Hematopoietic multipotent progenitor cell treated with erythropoietin and hydrocortisone succinate and interleukin-3 and kit ligand, for 4 days (in vitro differentiated cells): ENCODE data around the gene LYPD6B.
"Not testable (repeated sequence)": the region's sequence is repeated elsewhere in the genome, so short reads cannot be mapped to it uniquely, and the experiment has no call there.

Experiments used
- DNase-seq: peaks from one replicate; pipeline ENCODE4 v3.0.0-alpha.2; 2015

Gene LYPD6B

DNA sequence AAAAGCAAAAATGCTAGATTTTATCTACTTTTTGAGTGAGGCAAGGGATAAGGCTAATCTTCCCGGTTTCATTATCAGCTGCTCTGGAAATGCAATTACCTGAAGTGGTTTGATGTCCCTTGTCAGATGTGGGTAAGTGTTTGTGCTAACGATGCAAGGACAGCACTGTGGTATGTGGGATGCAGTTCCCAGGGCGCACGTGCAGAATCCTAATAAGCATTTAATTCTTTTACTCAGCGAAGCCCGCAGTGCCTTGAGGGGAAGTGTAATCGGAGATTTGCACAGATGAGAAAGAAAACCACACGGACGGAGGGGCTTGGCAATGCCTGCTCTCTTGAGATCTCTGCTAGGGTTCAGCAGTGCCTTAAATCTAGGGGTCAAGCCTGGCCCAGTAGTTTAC, 183.4 kb downstream of the LYPD6B start:
- no peak for DNase-seq

DNA sequence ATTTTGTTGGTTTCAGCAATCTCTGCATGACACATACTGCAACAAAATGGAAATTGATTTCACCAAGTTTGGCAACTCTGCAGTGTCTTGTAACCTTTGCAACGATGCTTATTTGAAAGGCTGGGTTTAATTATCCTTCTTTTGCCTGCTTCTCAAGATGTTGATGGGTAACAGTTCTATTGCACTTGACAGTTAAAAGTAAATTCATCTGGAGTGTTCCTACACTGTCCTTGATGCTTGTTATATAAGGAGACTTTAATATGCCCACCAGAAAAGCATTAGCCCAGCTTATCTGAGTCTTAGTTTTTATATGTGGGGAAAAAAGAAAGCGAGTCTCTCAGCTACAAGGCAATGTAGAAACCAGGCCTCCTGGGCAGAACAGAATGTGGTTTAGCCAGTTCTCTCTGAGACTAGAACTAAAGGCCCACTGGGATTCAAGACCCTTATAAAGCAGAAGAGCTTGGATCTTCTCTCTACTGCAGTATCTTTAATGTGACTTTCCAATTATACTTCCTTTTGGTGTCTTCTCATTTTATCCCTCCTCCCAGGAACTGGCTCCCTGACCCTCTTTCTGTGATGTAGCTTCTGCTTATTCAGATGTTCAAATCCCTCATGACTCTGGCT, 185.1 kb downstream of the LYPD6B start:
- DNase-seq: no peak

DNA sequence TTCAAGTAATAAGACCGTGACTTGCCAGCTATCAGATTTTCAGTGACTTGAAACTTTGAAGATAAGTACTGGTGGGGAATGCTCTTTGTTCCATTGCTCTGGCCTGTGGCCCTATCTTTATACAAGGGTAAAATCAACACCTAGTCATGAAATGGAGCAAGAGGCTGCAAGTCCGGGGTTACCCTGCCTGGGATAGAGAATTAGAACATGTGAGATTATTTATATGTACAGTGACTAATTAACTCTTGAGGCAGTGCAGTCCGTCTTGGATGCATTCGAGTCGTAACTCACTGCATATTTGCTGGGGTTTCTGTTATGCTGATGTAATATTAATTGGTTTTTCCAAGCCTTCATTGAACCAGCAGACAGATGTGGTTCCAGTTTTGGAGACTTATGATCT, 186.0 kb downstream of the LYPD6B start:
- DNase-seq: no peak

DNA sequence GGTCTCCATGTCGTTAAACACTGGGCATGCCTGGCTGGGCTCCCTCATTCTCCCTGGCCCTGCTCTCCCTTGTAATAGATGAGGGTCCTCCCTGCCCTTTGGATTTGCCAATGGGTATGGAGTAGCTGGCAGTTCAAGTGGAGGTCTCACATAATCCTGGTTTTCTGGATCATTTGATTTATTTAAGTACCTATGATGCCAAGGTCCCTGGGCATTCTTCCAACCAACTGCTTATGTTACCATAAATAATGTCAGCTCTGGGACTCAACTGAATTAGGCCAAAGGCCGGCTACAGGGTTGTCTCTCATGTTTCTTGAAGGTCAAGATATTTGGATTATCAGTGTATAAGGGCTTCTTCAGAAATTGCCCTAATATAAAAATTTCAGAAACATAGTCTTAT, 186.9 kb downstream of the LYPD6B start:
- no peak for DNase-seq

DNA sequence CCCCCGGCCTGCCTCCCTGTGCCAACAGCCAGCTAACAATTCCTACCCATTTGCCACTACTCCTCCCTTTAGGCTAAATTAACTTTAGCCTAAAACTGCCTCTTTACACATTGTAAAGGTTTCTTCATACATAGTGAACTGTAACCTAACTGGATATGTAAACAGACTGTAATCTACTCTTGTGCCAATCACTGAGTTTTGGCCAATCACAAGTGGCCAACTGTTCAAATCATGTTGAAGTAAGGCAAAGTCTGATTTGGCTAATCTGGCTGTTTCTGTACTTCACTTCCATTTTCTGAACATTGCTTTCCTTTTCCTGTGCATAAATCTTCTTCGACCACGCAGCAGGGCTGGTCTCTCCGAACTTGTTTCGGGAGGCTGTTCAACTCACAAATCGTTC, 188.3 kb downstream of the LYPD6B start:
- DNase-seq: no peak

- DNase-seq: no peak
These were observed 197.4 kb downstream of the LYPD6B start for GRCh38 chr2:149235816-149236375.

DNA sequence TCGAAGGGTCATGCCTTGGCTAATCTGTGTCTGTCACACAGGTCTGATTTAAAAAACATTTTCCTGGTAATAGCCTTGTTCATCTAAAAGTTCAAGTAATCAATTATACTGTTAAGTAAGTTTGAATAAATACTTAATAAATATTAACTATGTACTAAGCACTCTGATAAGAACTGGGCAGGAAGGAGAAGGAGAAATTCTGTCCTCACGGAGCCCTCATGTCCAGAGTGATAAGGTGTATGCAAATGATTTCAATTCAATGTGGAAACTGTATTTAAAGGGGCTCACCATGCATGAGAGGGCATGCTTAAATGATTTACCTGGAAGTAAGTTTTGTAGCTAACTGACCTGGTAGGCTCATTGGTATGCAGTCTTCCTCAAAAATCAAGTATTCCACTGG, 197.9 kb downstream of the LYPD6B start:
- DNase-seq: no peak

DNA sequence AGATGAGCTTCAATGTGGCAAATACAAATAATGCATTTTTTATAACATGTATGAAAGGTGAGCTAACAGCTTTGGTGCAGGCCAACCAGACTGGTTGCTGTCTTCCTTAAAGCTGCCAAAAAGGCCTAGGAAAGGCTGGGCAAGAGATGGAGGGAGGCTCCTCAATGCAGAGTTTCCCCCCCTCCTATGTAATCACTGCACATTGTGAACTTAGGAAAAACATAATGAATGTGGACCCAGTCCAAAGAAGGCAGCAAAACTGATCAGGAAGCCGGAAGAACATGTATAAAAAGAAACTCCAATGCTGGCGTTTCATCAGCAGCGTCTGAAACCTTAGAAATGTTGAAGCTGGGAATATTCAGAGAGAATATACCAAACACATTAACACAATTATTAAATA, 207.7 kb downstream of the LYPD6B start:
- no peak for DNase-seq

DNA sequence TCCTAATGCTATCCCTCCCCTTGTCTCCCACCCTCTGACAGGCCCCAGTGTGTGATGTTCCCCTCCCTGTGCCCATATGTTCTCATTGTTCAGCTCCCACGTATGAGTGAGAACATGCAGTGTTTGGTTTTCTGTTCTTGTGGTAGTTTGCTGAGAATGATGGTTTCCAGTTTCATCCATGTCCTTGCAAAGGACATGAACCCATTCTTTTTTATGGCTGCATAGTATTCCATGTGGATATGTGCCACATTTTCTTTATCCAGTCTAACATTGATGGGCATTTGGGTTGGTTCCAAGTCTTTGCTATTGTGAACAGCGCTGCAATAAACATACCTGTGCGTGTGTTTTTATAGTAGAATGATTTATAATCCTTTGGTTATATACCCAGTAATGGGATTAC, 212.9 kb downstream of the LYPD6B start:
- not testable (repeated sequence) for DNase-seq

DNA sequence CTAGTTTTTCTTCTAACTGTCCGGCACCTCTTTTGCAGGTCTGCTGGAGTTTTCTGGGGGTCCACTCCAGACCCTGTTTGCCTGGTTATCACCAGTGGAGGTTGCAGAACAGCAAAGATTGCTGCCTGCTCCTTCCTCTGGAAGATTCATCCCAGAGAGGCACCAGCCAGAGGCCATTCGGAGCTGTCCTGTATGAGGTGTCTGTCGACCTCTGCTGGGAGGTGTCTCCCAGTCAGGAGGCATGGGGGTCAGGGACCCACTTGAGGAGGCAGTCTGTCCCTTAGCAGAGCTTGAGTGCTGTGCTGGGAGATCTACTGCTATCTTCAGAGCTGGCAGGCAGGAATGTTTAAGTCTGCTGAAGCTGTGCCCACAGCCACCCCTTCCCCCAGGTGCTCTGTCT, 218.4 kb downstream of the LYPD6B start:
- not testable (repeated sequence) for DNase-seq

GRCh38 chr2:149258531-149258930, 220.0 kb downstream of the LYPD6B start:
- no peak for DNase-seq

DNA sequence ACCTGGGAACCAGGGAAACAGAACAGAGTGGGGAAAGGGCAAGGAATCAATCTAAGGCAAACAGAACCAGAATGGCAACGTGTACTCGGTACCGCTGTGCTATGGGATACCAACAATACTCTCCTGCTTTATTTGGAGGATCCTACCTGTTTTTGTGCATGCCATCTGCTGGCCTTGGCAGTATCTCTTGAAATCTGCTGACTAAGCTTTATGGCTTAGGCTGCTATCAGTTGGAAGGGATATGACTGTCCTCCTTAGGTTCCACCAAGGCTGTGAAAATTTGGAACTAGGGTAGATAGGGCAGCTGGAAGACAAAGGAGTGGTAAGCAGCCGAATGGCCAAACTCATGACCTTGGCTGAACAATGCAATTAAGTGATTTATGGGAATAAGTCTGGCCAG, 220.6 kb downstream of the LYPD6B start:
- DNase-seq: no peak

DNA sequence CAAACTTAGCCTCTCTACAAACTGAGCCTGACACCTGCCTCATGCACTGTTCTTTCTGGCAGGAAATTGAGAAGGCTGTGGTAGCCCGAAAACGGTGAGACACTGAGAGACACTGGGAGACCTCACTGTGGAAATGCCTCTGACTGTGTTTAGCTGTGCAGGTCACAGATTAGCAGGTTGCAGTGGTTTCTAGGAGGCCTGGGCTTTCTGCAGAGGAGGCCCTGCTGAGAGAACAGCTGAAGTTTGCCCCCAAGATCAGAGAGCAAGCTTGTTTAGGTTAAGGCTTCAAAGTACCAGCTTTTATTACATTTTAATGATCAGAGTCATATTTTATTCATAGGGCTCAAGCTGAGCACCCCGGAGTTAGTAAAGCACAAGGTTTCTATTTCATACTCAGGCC, 223.2 kb downstream of the LYPD6B start:
- no peak for DNase-seq
